GM12878 (cell line): ENCODE results near the gene NAMPT. TPM values are rescaled to one million over a fixed set of nuclear protein-coding genes. Genes with fewer than 3 reads are reported as not detected.

Experiments used
- ATF2 ChIP-seq: IDR thresholded peaks from 2 replicates; pipeline ENCODE4 v1.6.1; 2012; ENCODE audit warnings: low read length, inconsistent platforms
- BHLHE40 ChIP-seq, 2 experiments: fragments of 450-650 bp in 1 of 2; IDR thresholded peaks; 2 replicates each; pipeline ENCODE4 v1.6.1; 2011 to 2017; ENCODE audit warnings: low read depth in 2 of 2, borderline replicate concordance in 1 of 2, improper control_type of control experiment in 1 of 2, low read length in 1 of 2, mild to moderate bottlenecking in 1 of 2
- FOXM1 ChIP-seq: IDR thresholded peaks from 2 replicates; pipeline ENCODE4 v1.6.1; 2012; ENCODE audit warnings: low read depth, mild to moderate bottlenecking, inconsistent platforms, low read length, moderate library complexity
- MEF2A ChIP-seq: IDR thresholded peaks from 2 replicates; pipeline ENCODE4 v1.6.1; 2011; ENCODE audit warnings: low read depth, mild to moderate bottlenecking, low read length, moderate library complexity; ENCODE audit not compliant: insufficient read depth
- MEF2B ChIP-seq: fragments of 450-650 bp; IDR thresholded peaks from 2 replicates; pipeline ENCODE4 v1.6.1; 2018; ENCODE audit warnings: mild to moderate bottlenecking, moderate library complexity; ENCODE audit not compliant: partially characterized antibody, poor library complexity, severe bottlenecking
- RUNX3 ChIP-seq: IDR thresholded peaks from 2 replicates; pipeline ENCODE4 v1.6.1; 2012; ENCODE audit warnings: low read length, inconsistent platforms
- SKIL ChIP-seq: fragments of 450-650 bp; IDR thresholded peaks from 2 replicates; pipeline ENCODE4 v1.6.1; 2017; ENCODE audit warnings: mild to moderate bottlenecking, low read depth, inconsistent platforms; ENCODE audit not compliant: poor library complexity, severe bottlenecking
- polyA plus RNA-seq, 11 experiments: library from polyadenylated mRNA; depleted of rRNA in 4 of 11; unstranded in 6 of 11; stranded (reverse) in 5 of 11; fragments of >200 nt; fragmentation: Nextera tagmentation in 4 of 11; fragmentation: Illumina TruSeq in 1 of 11; extraction: Ambion mirVana in 4 of 11; extraction: Trizol in 1 of 11; gene quantifications; 1 replicate in 1 of 11; 2 replicates in 10 of 11; pipeline versions ENCODE4 v1.2.1 to v1.2.3, GENCODE V29; 2011 to 2016; ENCODE audit warnings: inconsistent platforms in 2 of 11, missing spikeins in 2 of 11, low read depth in 1 of 11
- total RNA-seq, 4 experiments: library from RNA; depleted of rRNA in 3 of 4; stranded (reverse); fragments of >200 nt in 3 of 4; fragmentation: Illumina TruSeq in 1 of 4; extraction: Trizol in 1 of 4; gene quantifications; 2 replicates each; pipeline versions ENCODE4 v1.2.1 to v1.2.3, GENCODE V29; 2013 to 2021

NAMPT gene
- total and polyA plus RNA-seq, 10 of the 15 experiments (the other 5 are each of a cell fraction or from before 2014, with no cell fraction given): 28.3 to 173 (median 75.0) TPM

- peak; percentile 34 for TF ChIP-seq SKIL
- peak; percentile 91 for TF ChIP-seq MEF2B
- peak; percentile 87 for TF ChIP-seq MEF2A
- TF ChIP-seq ATF2: peak; percentile 81; the same call in 1 of the 2 replicates
- TF ChIP-seq BHLHE40 (IDR thresholded peaks at IDR 0.05; ENCODE audit: borderline replicate concordance in 1 of 2, low read depth in 2 of 2, low read length in 1 of 2): peak; percentile 36 to 38; a peak in 1 of 4 replicates
- TF ChIP-seq FOXM1: peak; percentile 70
- 0 out of 2 replicates have a peak, but pooled peaks have one; percentile 48 for TF ChIP-seq RUNX3
- TF ChIP-seq, all 136 proteins: peak for 31
Measured at GRCh38 chr7:106273009-106273668, 11.6 kb downstream of the NAMPT start (continued).
